GM18951 (cell line): ENCODE results near the gene COA4.

Source experiments
- POLR2A ChIP-seq: IDR thresholded peaks from 4 replicates; pipeline ENCODE4 v1.6.1; 2011; ENCODE audit warnings: mild to moderate bottlenecking; ENCODE audit not compliant: insufficient read length, insufficient read depth; ENCODE audit errors: extremely low read depth
- in situ Hi-C: fragments of 300-500 bp; cut with MboI; formaldehyde crosslinking; loops from one replicate; pipeline ENCODE4 v1.12.0; 2022; ENCODE audit warnings: low sequenced_read_pairs, mixed read lengths, inconsistent platforms; ENCODE audit not compliant: unreplicated experiment

COA4 gene

GRCh38 chr11:73878771-73879170 is 2.1 kb upstream of the COA4 start:
- no peak for TF ChIP-seq POLR2A
- in situ Hi-C loops: no loop called here

DNA sequence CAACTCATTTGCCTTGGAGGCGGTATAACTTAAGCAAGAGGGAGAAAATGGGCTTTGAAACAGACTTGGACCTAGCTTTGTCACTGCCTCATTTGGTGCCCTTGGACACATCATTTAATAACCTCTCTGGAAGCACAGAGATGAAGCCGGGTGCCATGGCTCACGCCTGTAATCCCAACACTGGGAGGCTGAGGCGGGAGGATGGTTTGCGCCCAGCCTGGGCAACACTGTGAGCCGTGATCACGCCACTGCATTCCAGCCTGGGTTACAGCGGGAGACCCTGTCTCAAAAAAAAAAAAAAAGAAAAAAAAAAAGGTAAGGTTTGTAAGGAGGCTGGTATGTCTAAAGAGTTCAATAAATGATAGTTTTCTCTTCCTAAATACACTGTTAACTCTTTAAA is 806 bp downstream of the COA4 start:
- in situ Hi-C loops: no loop called here
- TF ChIP-seq POLR2A: no peak

- in situ Hi-C loops: no loop called here
- no peak for TF ChIP-seq POLR2A
These were observed 1.3 kb downstream of the COA4 start for GRCh38 chr11:73875380-73875779.

DNA sequence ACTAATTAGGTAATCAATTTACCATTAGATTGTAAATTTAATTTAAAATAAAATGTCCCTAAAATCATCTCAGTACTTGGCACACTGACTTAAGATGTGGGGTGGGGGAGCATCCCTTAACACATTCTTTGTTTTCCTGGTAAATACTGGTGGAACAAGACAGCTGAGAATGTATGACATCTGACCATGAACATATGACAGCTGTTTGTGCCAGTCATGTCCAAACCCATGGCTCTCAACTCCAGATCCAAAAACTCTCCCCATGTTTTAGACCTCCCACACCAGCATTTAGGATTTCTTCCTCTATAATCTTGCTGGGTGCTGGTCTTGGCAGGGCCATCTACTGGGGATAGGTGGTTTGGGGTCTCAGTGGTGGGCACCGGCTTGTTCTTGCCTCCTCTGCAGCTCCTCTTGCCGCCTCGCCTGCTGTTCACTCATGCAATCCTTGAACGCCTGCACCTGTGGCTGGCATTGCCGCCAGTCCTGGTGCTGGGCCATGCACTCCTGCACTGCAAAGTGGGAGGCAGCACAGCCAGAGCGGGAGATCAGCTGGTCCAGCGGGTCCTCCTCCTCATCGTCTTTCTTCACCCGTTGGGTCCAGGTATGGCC is 3.8 kb downstream of the COA4 start:
- no peak for TF ChIP-seq POLR2A
- in situ Hi-C loops: no loop called here

- in situ Hi-C loops: no loop called here
- no peak for TF ChIP-seq POLR2A
These were observed 6.4 kb downstream of the COA4 start for GRCh38 chr11:73870261-73870660.

GRCh38 chr11:73869332-73869949 is 7.2 kb downstream of the COA4 start:
- TF ChIP-seq POLR2A: no peak
- in situ Hi-C loops: no loop called here

DNA sequence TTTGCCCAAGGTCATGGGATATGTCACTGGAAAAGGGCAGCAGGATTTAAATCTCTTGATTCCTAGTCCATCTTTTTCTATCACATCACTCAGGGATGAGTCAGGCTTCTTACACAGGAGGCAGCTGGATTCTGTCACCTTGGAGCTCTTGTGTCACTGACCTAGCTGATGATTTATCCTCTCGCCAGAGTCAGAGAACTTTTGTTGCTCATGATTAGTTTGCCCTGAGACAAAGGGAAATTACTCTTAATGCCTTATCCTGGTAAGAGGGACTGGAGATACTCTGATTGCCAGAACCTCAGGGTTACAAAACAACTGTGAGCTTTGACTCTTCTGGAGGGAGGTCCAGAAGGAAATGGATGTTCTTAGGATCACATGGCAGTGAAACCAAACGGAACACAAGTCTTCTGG is 10.1 kb downstream of the COA4 start:
- TF ChIP-seq POLR2A: no peak
- in situ Hi-C loops: no loop called here

- in situ Hi-C loops: no loop called here
- no peak for TF ChIP-seq POLR2A
These were observed 10.5 kb downstream of the COA4 start for GRCh38 chr11:73866095-73866579.

DNA sequence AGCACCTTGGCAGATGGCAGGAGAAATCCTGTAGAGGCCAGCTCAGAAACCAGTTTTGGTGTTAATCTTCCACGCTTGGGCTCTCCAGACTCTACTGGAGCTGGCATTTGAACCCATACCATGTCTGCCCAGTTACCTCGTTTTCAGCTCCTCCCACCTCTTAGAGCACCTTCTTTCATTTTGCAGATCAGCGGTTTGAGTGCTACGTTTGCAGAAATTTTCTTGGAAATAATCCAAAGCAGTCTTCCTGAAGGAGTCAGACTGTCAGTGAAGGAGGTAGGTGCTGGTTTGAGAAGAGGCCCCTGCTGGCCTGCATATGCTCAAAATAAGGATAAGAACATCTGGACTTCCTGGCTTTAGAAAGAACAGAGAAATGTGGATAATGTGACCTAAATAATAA is 13.7 kb downstream of the COA4 start:
- in situ Hi-C loops: no loop called here
- no peak for TF ChIP-seq POLR2A

DNA sequence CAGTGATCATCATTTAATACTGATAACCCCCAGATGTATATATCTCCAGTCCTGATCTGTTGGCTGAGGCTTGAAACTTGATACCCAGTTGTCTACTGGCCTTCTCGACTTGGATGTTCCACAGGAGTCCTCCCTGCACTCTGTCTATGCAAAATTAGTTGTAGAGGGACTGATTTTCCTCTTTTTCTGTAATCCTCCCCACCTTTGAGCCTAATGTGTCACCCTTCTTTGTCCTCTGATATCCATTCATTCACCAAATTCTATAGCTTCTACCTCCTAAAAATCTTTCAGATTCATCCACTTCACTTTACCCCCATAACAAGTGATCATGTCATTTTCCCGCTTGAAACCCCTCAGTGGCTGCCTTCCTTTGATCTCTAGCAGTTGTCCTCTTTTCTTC is 16.4 kb downstream of the COA4 start:
- TF ChIP-seq POLR2A: no peak
- in situ Hi-C loops: no loop called here

- in situ Hi-C loops: no loop called here
- TF ChIP-seq POLR2A: no peak
These were observed 17.0 kb downstream of the COA4 start for GRCh38 chr11:73859671-73860070.

DNA sequence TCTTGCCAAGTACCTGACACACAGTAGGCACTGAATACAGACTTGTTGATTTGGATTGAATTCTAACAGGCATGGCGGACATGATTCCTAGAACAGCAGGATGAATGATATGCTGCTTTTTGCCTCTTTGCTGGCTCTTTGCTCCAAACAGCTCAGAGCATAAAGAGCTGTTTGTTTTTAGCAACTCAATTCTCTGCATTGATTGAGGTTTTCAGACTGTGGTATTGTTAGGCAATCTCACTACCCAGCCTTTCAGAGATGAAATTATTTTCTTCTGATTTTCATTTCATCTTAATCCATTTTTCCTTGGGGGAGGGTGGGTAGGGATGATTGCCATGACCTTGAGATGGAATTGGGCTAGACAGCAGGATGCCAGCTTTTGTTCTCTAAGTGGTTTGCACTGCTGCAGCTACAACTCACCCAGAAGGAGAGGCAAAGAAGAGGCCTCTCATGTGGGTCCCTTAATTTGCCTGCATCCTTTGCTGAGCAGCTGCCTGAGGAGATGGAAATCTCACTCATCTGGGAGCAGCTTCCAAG is 20.5 kb downstream of the COA4 start:
- TF ChIP-seq POLR2A: no peak
- in situ Hi-C loops: no loop called here

DNA sequence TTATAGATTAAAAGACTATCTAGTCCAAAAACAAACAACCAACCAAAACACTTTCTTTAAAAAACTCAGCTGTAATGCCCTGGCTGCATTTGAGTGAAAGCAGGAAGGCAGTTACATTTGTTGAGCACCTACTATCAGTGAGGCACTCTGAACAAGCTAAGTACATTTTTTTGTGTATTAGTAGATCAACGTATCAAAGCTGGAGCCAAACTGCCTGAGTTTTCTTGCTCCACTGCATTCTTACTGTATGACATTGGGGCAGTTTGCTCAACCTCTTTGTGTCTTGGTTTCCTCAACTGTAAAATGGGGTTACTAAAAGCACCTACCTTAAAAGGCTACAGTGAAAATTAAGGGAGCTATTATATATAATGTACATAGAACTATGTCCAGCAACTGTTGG is 22.0 kb downstream of the COA4 start:
- in situ Hi-C loops: no loop called here
- no peak for TF ChIP-seq POLR2A

- in situ Hi-C loops: no loop called here
- no peak for TF ChIP-seq POLR2A
These were observed 24.6 kb downstream of the COA4 start for GRCh38 chr11:73852049-73852448.
